Liver (tissue), 9 donors: ENCODE measurements around the gene BRD4. TPM values are rescaled to one million over a fixed set of nuclear protein-coding genes. Genes with fewer than 3 reads are reported as not detected.

Experiments
- DNase-seq: peaks from one replicate; pipeline ENCODE4 v3.0.0-alpha.2; 2017; ENCODE audit warnings: low spot score
- H3K27ac ChIP-seq, 2 donors: one replicate each; pipeline ENCODE4 v1.7.0; 2013; ENCODE audit warnings: inconsistent platforms in 2 of 2, low read length in 2 of 2, control low read depth in 1 of 2, low read depth in 1 of 2, mild to moderate bottlenecking in 1 of 2
- H3K27me3 ChIP-seq, 4 donors: one replicate each; pipeline versions ENCODE4 v1.6.1 to v1.7.0; 2013; ENCODE audit warnings: low read length in 3 of 4, inconsistent platforms in 1 of 4, mild to moderate bottlenecking in 1 of 4, moderate library complexity in 1 of 4; ENCODE audit not compliant: control insufficient read depth in 4 of 4, insufficient read depth in 4 of 4
- H3K36me3 ChIP-seq, 4 donors: one replicate each; pipeline versions ENCODE4 v1.6.1 to v1.7.0; 2013; ENCODE audit warnings: low read length in 3 of 4, mild to moderate bottlenecking in 3 of 4, low read depth in 1 of 4, moderate library complexity in 1 of 4; ENCODE audit not compliant: control insufficient read depth in 4 of 4, insufficient read depth in 3 of 4
- H3K4me1 ChIP-seq, 4 donors: one replicate each; pipeline versions ENCODE4 v1.6.1 to v1.7.0; 2013; ENCODE audit warnings: low read length in 3 of 4, mild to moderate bottlenecking in 3 of 4, moderate library complexity in 1 of 4; ENCODE audit not compliant: control insufficient read depth in 4 of 4, insufficient read depth in 4 of 4
- H3K4me3 ChIP-seq, 3 donors: one replicate each; pipeline versions ENCODE4 v1.6.1 to v1.7.0; 2013; ENCODE audit warnings: low read length in 3 of 3, control low read depth in 1 of 3, low read depth in 1 of 3, mild to moderate bottlenecking in 1 of 3
- H3K9ac ChIP-seq, 2 donors: one replicate each; pipeline ENCODE4 v1.7.0; 2013; ENCODE audit warnings: low read length in 2 of 2, mild to moderate bottlenecking in 2 of 2, moderate library complexity in 2 of 2, control low read depth in 1 of 2, low read depth in 1 of 2
- H3K9me3 ChIP-seq, 4 donors: one replicate each; pipeline versions ENCODE4 v1.6.1 to v1.7.0; 2013; ENCODE audit warnings: low read length in 3 of 4; ENCODE audit not compliant: control insufficient read depth in 4 of 4
- EGR1 ChIP-seq, 2 donors: IDR thresholded peaks; 2 replicates each; pipeline ENCODE4 v1.6.1; 2016 to 2018; ENCODE audit warnings: antibody characterized with exemption in 2 of 2, low read depth in 2 of 2
- FOXA1 ChIP-seq: IDR thresholded peaks from 2 replicates; pipeline ENCODE4 v1.6.1; 2016; ENCODE audit warnings: antibody characterized with exemption
- FOXA2 ChIP-seq: IDR thresholded peaks from 2 replicates; pipeline ENCODE4 v1.6.1; 2016; ENCODE audit warnings: antibody characterized with exemption
- GABPA ChIP-seq, 2 donors: IDR thresholded peaks in 1 of 2; conservative IDR thresholded peaks in 1 of 2; 2 replicates each; pipeline ENCODE4 v1.6.1; 2016; ENCODE audit warnings: antibody characterized with exemption in 2 of 2, mild to moderate bottlenecking in 1 of 2, moderate library complexity in 1 of 2
- JUND ChIP-seq, 2 donors: IDR thresholded peaks; 2 replicates each; pipeline ENCODE4 v1.6.1; 2016; ENCODE audit warnings: antibody characterized with exemption in 2 of 2
- NR2F2 ChIP-seq: IDR thresholded peaks from 2 replicates; pipeline ENCODE4 v1.6.1; 2016; ENCODE audit warnings: antibody characterized with exemption
- RAD21 ChIP-seq, 2 donors: IDR thresholded peaks; 2 replicates each; pipeline ENCODE4 v1.6.1; 2016; ENCODE audit warnings: antibody characterized with exemption in 2 of 2, mild to moderate bottlenecking in 2 of 2
- REST ChIP-seq: IDR thresholded peaks from 2 replicates; pipeline ENCODE4 v1.6.1; 2016; ENCODE audit warnings: antibody characterized with exemption, mild to moderate bottlenecking
- RXRA ChIP-seq, 2 donors: IDR thresholded peaks; 2 replicates each; pipeline ENCODE4 v1.6.1; 2017 to 2018; ENCODE audit warnings: antibody characterized with exemption in 2 of 2, mild to moderate bottlenecking in 1 of 2
- SP1 ChIP-seq: IDR thresholded peaks from 2 replicates; pipeline ENCODE4 v1.6.1; 2018; ENCODE audit warnings: antibody characterized with exemption, mild to moderate bottlenecking
- TAF1 ChIP-seq: conservative IDR thresholded peaks from 2 replicates; pipeline ENCODE4 v1.6.1; 2016; ENCODE audit warnings: antibody characterized with exemption, mild to moderate bottlenecking
- YY1 ChIP-seq: IDR thresholded peaks from 2 replicates; pipeline ENCODE4 v1.6.1; 2016; ENCODE audit warnings: antibody characterized with exemption, mild to moderate bottlenecking
- ZBTB33 ChIP-seq: IDR thresholded peaks from 2 replicates; pipeline ENCODE4 v1.6.1; 2016; ENCODE audit warnings: antibody characterized with exemption
- WGBS: extraction: QIAGEN DNeasy Blood & Tissue Kit; methylation state at CpG from one replicate; pipeline ENCODE4 v1.1.7; 2013; 5-methylcytosine and 5-hydroxymethylcytosine counted together
- polyA plus RNA-seq, 2 donors: library from polyadenylated mRNA; stranded (reverse) in 1 of 2; unstranded in 1 of 2; fragments of 200-250 nt in 1 of 2; fragments of >200 nt in 1 of 2; fragmentation: Nextera tagmentation in 1 of 2; extraction: Ambion mirVana in 1 of 2; gene quantifications; one replicate each; pipeline versions ENCODE4 v1.2.1 to v1.2.3, GENCODE V29; 2013 to 2015
- total RNA-seq, 2 donors: library from RNA; depleted of rRNA; stranded (reverse); fragments of >200 nt; gene quantifications; one replicate each; pipeline ENCODE4 v1.2.3, GENCODE V29; 2014
- TF ChIP-seq, protein P1 (sequence below): IDR thresholded peaks from 2 replicates; pipeline ENCODE4 v1.6.1; 2016; ENCODE audit warnings: antibody characterized with exemption
- TF ChIP-seq, protein P2 (sequence below): fragments of 150-350 bp; IDR thresholded peaks from 2 replicates; pipeline ENCODE4 v1.5.1; 2017; ENCODE audit warnings: improper control_type of control experiment, low read depth, low read length; ENCODE audit not compliant: missing input control
- donor health status: healthy.
- donor health status: healthy.
- donor health status: healthy.
- donor health status: healthy.
- donor health status: healthy.

Gene BRD4
- total and polyA plus RNA-seq, 4 donors, result 13.6 to 25.8 (median 20.5) TPM

DNA sequence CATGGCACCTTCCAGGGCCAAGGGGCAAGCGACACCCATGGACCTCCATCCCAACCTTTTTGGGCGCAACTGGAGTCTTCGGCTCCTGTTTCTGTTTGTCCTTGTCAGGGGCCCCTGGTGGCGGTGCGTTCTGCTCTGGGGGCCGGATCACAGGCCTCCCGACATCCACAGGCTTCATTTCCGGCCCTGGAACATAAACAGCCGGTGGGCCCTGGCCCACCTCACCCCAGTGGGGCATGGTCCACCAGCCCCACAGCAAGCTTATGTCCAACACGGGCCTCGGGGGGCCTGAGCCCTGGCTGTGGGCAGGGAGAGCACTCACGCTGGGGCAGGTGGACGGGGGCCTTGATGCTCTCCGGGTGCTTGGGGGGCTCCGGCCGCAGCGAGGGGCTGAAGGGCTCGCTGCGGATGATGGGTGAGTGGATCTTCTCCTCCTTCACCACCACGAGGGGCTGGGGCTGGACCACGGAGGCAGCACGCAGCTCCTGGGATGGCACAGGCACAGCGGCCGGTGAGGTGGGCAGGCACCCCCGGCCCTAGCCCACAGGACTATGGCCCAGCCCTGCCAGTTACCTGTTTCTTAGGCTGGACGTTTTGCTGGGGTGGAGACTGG is 92.9 kb downstream of the BRD4 start:
- WGBS, result 93% methylated on average over 26 of the region's 26 CpGs
- H3K4me1 ChIP-seq, result no peaks in the 10 kb centered on the region
- TF ChIP-seq GABPA (IDR thresholded peaks at IDR 0.05 in 1 of 2, conservative IDR thresholded peaks at IDR 0.05 in 1 of 2), result no peak
- TF ChIP-seq, protein P1, sequence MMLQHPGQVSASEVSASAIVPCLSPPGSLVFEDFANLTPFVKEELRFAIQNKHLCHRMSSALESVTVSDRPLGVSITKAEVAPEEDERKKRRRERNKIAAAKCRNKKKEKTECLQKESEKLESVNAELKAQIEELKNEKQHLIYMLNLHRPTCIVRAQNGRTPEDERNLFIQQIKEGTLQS, result no peak
- TF ChIP-seq FOXA2, result no peak
- no peaks in the 10 kb centered on the region for H3K9me3 ChIP-seq
- H3K9ac ChIP-seq, result no peak overlapping the region
- H3K27me3 ChIP-seq, result no peaks in the 10 kb centered on the region
- no peak for DNase-seq
- H3K4me3 ChIP-seq, result no peak overlapping the region
- no peak overlapping the region for H3K27ac ChIP-seq
- peaks cover 13 to 72% (median 34%) of the 10 kb centered on the region in 4 donors for H3K36me3 ChIP-seq

GRCh38 chr19:15238639-15239155 is 93.6 kb downstream of the BRD4 start:
- 95% methylated on average over 29 of the region's 29 CpGs for WGBS
- no peaks in the 10 kb centered on the region for H3K27me3 ChIP-seq

More at GRCh38 chr19:15238639-15239155, 93.6 kb downstream of the BRD4 start:
- Histone ChIP-seq H3K9me3 (no peaks in the 10 kb centered on the region), H3K9ac (no peak overlapping the region), H3K27ac (no peak overlapping the region), H3K4me1 (no peaks in the 10 kb centered on the region), H3K36me3 (peaks cover 13 to 67% (median 32%) of the 10 kb centered on the region in 4 donors), H3K4me3 (no peak overlapping the region)
- DNase-seq, result no peak
- TF ChIP-seq RAD21 (IDR thresholded peaks at IDR 0.05) (no peak), YY1 (no peak), REST (no peak), JUND (IDR thresholded peaks at IDR 0.05) (no peak), NR2F2 (no peak), GABPA (IDR thresholded peaks at IDR 0.05 in 1 of 2, conservative IDR thresholded peaks at IDR 0.05 in 1 of 2) (no peak), FOXA2 (no peak), ZBTB33 (no peak), RXRA (IDR thresholded peaks at IDR 0.05) (no peak), FOXA1 (no peak), TAF1 (no peak), SP1 (no peak), EGR1 (IDR thresholded peaks at IDR 0.05; ENCODE audit: low read depth in 2 of 2) (no peak)
- TF ChIP-seq, protein P2, sequence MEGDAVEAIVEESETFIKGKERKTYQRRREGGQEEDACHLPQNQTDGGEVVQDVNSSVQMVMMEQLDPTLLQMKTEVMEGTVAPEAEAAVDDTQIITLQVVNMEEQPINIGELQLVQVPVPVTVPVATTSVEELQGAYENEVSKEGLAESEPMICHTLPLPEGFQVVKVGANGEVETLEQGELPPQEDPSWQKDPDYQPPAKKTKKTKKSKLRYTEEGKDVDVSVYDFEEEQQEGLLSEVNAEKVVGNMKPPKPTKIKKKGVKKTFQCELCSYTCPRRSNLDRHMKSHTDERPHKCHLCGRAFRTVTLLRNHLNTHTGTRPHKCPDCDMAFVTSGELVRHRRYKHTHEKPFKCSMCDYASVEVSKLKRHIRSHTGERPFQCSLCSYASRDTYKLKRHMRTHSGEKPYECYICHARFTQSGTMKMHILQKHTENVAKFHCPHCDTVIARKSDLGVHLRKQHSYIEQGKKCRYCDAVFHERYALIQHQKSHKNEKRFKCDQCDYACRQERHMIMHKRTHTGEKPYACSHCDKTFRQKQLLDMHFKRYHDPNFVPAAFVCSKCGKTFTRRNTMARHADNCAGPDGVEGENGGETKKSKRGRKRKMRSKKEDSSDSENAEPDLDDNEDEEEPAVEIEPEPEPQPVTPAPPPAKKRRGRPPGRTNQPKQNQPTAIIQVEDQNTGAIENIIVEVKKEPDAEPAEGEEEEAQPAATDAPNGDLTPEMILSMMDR, result no peak
- TF ChIP-seq, protein P1, result no peak
